ENCODE measurements around the gene JAK2.

JAK2 gene

GRCh38 chr9:5052838-5053237 lies 67.8 kb downstream of the JAK2 start:
- Histone ChIP-seq H3K27ac (replicated peaks) (no peak overlapping the region), H3K27me3 (ENCODE audit: insufficient read depth, poor library complexity, severe bottlenecking) (no peaks in the 10 kb centered on the region), H3K4me3 (replicated peaks; ENCODE audit: insufficient read depth, low read length) (no peak overlapping the region)
- DNase-seq (ENCODE audit: low read depth in 1 of 2, low spot score in 1 of 2) = no peak
- TF ChIP-seq CTCF (IDR thresholded peaks at IDR 0.05; ENCODE audit: insufficient read depth, low read length) (no peak), SPI1 (IDR thresholded peaks at IDR 0.05; ENCODE audit: borderline replicate concordance, low read depth) (no peak)

GRCh38 chr9:5062631-5063030 lies 77.6 kb downstream of the JAK2 start:
- Histone ChIP-seq H3K27ac (replicated peaks) (no peak overlapping the region), H3K4me3 (replicated peaks; ENCODE audit: insufficient read depth, low read length) (no peak overlapping the region), H3K27me3 (ENCODE audit: insufficient read depth, poor library complexity, severe bottlenecking) (no peaks in the 10 kb centered on the region)
- TF ChIP-seq CTCF (IDR thresholded peaks at IDR 0.05; ENCODE audit: insufficient read depth, low read length) (no peak), SPI1 (IDR thresholded peaks at IDR 0.05; ENCODE audit: borderline replicate concordance, low read depth) (no peak), GABPA (IDR thresholded peaks at IDR 0.05; ENCODE audit: low read depth) (no peak), REST (IDR thresholded peaks at IDR 0.05; ENCODE audit: insufficient replicate concordance, low read depth) (no peak), POLR2AphosphoS5 (IDR thresholded peaks at IDR 0.05; ENCODE audit: low read depth) (no peak)
- DNase-seq (ENCODE audit: low read depth in 1 of 2, low spot score in 1 of 2) = no peak

- Histone ChIP-seq H3K27ac (replicated peaks) (no peak overlapping the region), H3K4me3 (replicated peaks; ENCODE audit: insufficient read depth, low read length) (no peak overlapping the region), H3K27me3 (ENCODE audit: insufficient read depth, poor library complexity, severe bottlenecking) (no peaks in the 10 kb centered on the region)
- no peak for TF ChIP-seq REST (IDR thresholded peaks at IDR 0.05; ENCODE audit: insufficient replicate concordance, low read depth)
- no peak for TF ChIP-seq POLR2AphosphoS5 (IDR thresholded peaks at IDR 0.05; ENCODE audit: low read depth)
- no peak for TF ChIP-seq CTCF (IDR thresholded peaks at IDR 0.05; ENCODE audit: insufficient read depth, low read length)
- TF ChIP-seq SPI1 (IDR thresholded peaks at IDR 0.05; ENCODE audit: borderline replicate concordance, low read depth) = no peak
- no peak for TF ChIP-seq GABPA (IDR thresholded peaks at IDR 0.05; ENCODE audit: low read depth)
- no peak for DNase-seq (ENCODE audit: low read depth in 1 of 2, low spot score in 1 of 2)
Measured at GRCh38 chr9:5072871-5073270, 87.8 kb downstream of the JAK2 start.

GRCh38 chr9:5073701-5074100 lies 88.6 kb downstream of the JAK2 start:
- H3K4me3 ChIP-seq (replicated peaks; ENCODE audit: insufficient read depth, low read length) = no peak overlapping the region
- TF ChIP-seq GABPA (IDR thresholded peaks at IDR 0.05; ENCODE audit: low read depth) = no peak
- TF ChIP-seq CTCF (IDR thresholded peaks at IDR 0.05; ENCODE audit: insufficient read depth, low read length) = no peak
- no peak for TF ChIP-seq REST (IDR thresholded peaks at IDR 0.05; ENCODE audit: insufficient replicate concordance, low read depth)
- TF ChIP-seq SPI1 (IDR thresholded peaks at IDR 0.05; ENCODE audit: borderline replicate concordance, low read depth) = no peak
- no peak for TF ChIP-seq POLR2AphosphoS5 (IDR thresholded peaks at IDR 0.05; ENCODE audit: low read depth)
- no peak for DNase-seq (ENCODE audit: low read depth in 1 of 2, low spot score in 1 of 2)
- H3K27me3 ChIP-seq (ENCODE audit: insufficient read depth, poor library complexity, severe bottlenecking) = no peaks in the 10 kb centered on the region
- no peak overlapping the region for H3K27ac ChIP-seq (replicated peaks)
